ENCODE measurements around the gene CCDC63.

CCDC63 gene

GRCh38 chr12:110880651-110881050, 33.9 kb downstream of the CCDC63 start:
- H3K27me3 ChIP-seq (ENCODE audit: control insufficient read depth, insufficient read depth, low read length), result no peaks in the 10 kb centered on the region
- no peak overlapping the region for H2AFZ ChIP-seq
- no peaks in the 10 kb centered on the region for H3K4me1 ChIP-seq
- no peak overlapping the region for H3K4me2 ChIP-seq (ENCODE audit: low read length)
- no peaks in the 10 kb centered on the region for H3K79me2 ChIP-seq
- H3K9ac ChIP-seq, result no peak overlapping the region
- TF ChIP-seq CTCF (IDR thresholded peaks at IDR 0.05), result no peak
- H3K9me3 ChIP-seq (ENCODE audit: control insufficient read depth, low read length), result no peaks in the 10 kb centered on the region
- H3K27ac ChIP-seq, result no peak overlapping the region
- H3K36me3 ChIP-seq (ENCODE audit: control insufficient read depth, insufficient read depth, low read length), result no peaks in the 10 kb centered on the region
- H3K4me3 ChIP-seq (ENCODE audit: low read depth, low read length), result no peak overlapping the region

- no peak overlapping the region for H3K9ac ChIP-seq
- H3K36me3 ChIP-seq (ENCODE audit: control insufficient read depth, insufficient read depth, low read length), result no peaks in the 10 kb centered on the region
- no peaks in the 10 kb centered on the region for H3K79me2 ChIP-seq
- H3K27ac ChIP-seq, result no peak overlapping the region
- no peak overlapping the region for H2AFZ ChIP-seq
- no peaks in the 10 kb centered on the region for H3K9me3 ChIP-seq (ENCODE audit: control insufficient read depth, low read length)
- TF ChIP-seq CTCF (IDR thresholded peaks at IDR 0.05), result no peak
- no peak overlapping the region for H3K4me3 ChIP-seq (ENCODE audit: low read depth, low read length)
- H3K4me2 ChIP-seq (ENCODE audit: low read length), result no peak overlapping the region
- H3K27me3 ChIP-seq (ENCODE audit: control insufficient read depth, insufficient read depth, low read length), result no peaks in the 10 kb centered on the region
- H3K4me1 ChIP-seq, result no peaks in the 10 kb centered on the region
Measured at GRCh38 chr12:110883251-110883650, 36.5 kb downstream of the CCDC63 start.

- no peaks in the 10 kb centered on the region for H3K4me1 ChIP-seq
- H3K4me2 ChIP-seq (ENCODE audit: low read length), result no peak overlapping the region
- H3K4me3 ChIP-seq (ENCODE audit: low read depth, low read length), result no peak overlapping the region
- no peaks in the 10 kb centered on the region for H3K36me3 ChIP-seq (ENCODE audit: control insufficient read depth, insufficient read depth, low read length)
- H3K79me2 ChIP-seq, result no peaks in the 10 kb centered on the region
- no peak overlapping the region for H2AFZ ChIP-seq
- H3K27ac ChIP-seq, result no peak overlapping the region
- no peaks in the 10 kb centered on the region for H3K27me3 ChIP-seq (ENCODE audit: control insufficient read depth, insufficient read depth, low read length)
- H3K9me3 ChIP-seq (ENCODE audit: control insufficient read depth, low read length), result no peaks in the 10 kb centered on the region
- H3K9ac ChIP-seq, result no peak overlapping the region
- TF ChIP-seq CTCF (IDR thresholded peaks at IDR 0.05), result no peak
Measured at GRCh38 chr12:110885152-110885840, 38.5 kb downstream of the CCDC63 start.

- Histone ChIP-seq H3K27ac (no peak overlapping the region), H3K4me3 (ENCODE audit: low read depth, low read length) (no peak overlapping the region), H3K4me2 (ENCODE audit: low read length) (no peak overlapping the region), H3K27me3 (ENCODE audit: control insufficient read depth, insufficient read depth, low read length) (no peaks in the 10 kb centered on the region), H3K9ac (no peak overlapping the region), H3K4me1 (no peaks in the 10 kb centered on the region), H3K9me3 (ENCODE audit: control insufficient read depth, low read length) (no peaks in the 10 kb centered on the region), H2AFZ (peak overlapping the region; percentile 47), H3K79me2 (no peaks in the 10 kb centered on the region), H3K36me3 (ENCODE audit: control insufficient read depth, insufficient read depth, low read length) (no peaks in the 10 kb centered on the region)
- no peak for TF ChIP-seq CTCF (IDR thresholded peaks at IDR 0.05)
Measured at GRCh38 chr12:110888256-110888991, 41.6 kb downstream of the CCDC63 start.

Data from parathyroid adenoma (tissue), 2 donors.